Thoracic aorta (tissue), 2 donors: ENCODE measurements around the gene OR1L8. TPM values are rescaled to one million over a fixed set of nuclear protein-coding genes. Genes with fewer than 3 reads are reported as not detected.
"Not testable (repeated sequence)": the region's sequence is repeated elsewhere in the genome, so short reads cannot be mapped to it uniquely, and the experiment has no call there.

Experiments
- ATAC-seq: fragments of 150-250 bp; one replicate; pipeline ENCODE4 v1.8.0; 2017; ENCODE audit warnings: low read depth; ENCODE audit not compliant: insufficient number of reproducible peaks, low FRiP score
- DNase-seq: peaks from one replicate; pipeline ENCODE4 v3.0.0-alpha.2; 2020; ENCODE audit warnings: low spot score
- H3K27ac ChIP-seq, 2 donors: fragments of 200-600 bp; sonication (generic); 1 replicate in 1 of 2; 2 replicates in 1 of 2; pipeline ENCODE4 v1.5.1; 2016; ENCODE audit warnings: mild to moderate bottlenecking in 2 of 2, moderate library complexity in 2 of 2
- H3K27me3 ChIP-seq: fragments of 200-600 bp; sonication (generic); replicated peaks from 2 replicates; pipeline ENCODE4 v1.6.0; 2016; ENCODE audit warnings: mild to moderate bottlenecking; ENCODE audit not compliant: insufficient read depth
- H3K36me3 ChIP-seq: fragments of 200-600 bp; sonication (generic); one replicate; pipeline ENCODE4 v1.5.1; 2016
- H3K4me1 ChIP-seq, 2 donors: fragments of 200-600 bp; sonication (generic); 1 replicate in 1 of 2; 2 replicates in 1 of 2; pipeline versions ENCODE4 v1.5.1 to v1.6.0; 2016; ENCODE audit warnings: low read depth in 2 of 2, mild to moderate bottlenecking in 1 of 2; ENCODE audit not compliant: control insufficient read depth in 1 of 2
- H3K4me3 ChIP-seq: fragments of 200-600 bp; sonication (generic); 2 replicates; pipeline ENCODE4 v1.5.1; 2016; ENCODE audit warnings: mild to moderate bottlenecking
- H3K9me3 ChIP-seq: fragments of 200-600 bp; sonication (generic); 2 replicates; pipeline ENCODE4 v1.5.1; 2016
- CTCF ChIP-seq: fragments of 200-600 bp; sonication (generic); IDR thresholded peaks from one replicate; pipeline ENCODE4 v1.5.1; 2019; ENCODE audit warnings: antibody characterized with exemption
- total RNA-seq, 2 donors: library from RNA; depleted of rRNA; stranded (reverse); fragments of >200 nt; gene quantifications; one replicate each; pipeline versions ENCODE4 v1.1.0 to v1.2.3, GENCODE V29; 2016

The OR1L8 gene
- total RNA-seq, 2 donors from 2014 or later: not detected

GRCh38 chr9:122536134-122536533, 47.0 kb downstream of the OR1L8 start:
- DNase-seq (no peak), ATAC-seq (no peak)
- no peak overlapping the region for H3K27ac ChIP-seq
- no peaks in the 10 kb centered on the region for H3K4me1 ChIP-seq
- no peaks in the 10 kb centered on the region for H3K36me3 ChIP-seq
- H3K27me3 ChIP-seq: no peaks in the 10 kb centered on the region
- H3K4me3 ChIP-seq: no peak overlapping the region
- no peak for TF ChIP-seq CTCF
- no peaks in the 10 kb centered on the region for H3K9me3 ChIP-seq

- H3K36me3 ChIP-seq, H3K4me1 ChIP-seq, H3K4me3 ChIP-seq, H3K27ac ChIP-seq, H3K27me3 ChIP-seq, DNase-seq, H3K9me3 ChIP-seq, ATAC-seq: not testable (repeated sequence)
These were observed 52.0 kb downstream of the OR1L8 start for GRCh38 chr9:122531157-122531556.

GRCh38 chr9:122527193-122527592, 56.0 kb downstream of the OR1L8 start, which contains the start of gene OR1N1:
Gene OR1N1, minus strand, starts transcription at chr9:122527293. Its CDS starts 0 bp downstream, at chr9:122527293.
- Histone ChIP-seq H3K9me3 (no peaks in the 10 kb centered on the region), H3K36me3 (no peaks in the 10 kb centered on the region), H3K27ac (no peak within 1 kb of the TSS), H3K27me3 (no peaks in the 10 kb centered on the region), H3K4me1 (no peaks in the 10 kb centered on the region), H3K4me3 (no peak within 1 kb of the TSS)
- ATAC-seq (no peak), DNase-seq (no peak)
- no peak for TF ChIP-seq CTCF

GRCh38 chr9:122526602-122527001, 56.6 kb downstream of the OR1L8 start:
- ATAC-seq (no peak), DNase-seq (no peak)
- no peak overlapping the region for H3K27ac ChIP-seq
- no peaks in the 10 kb centered on the region for H3K9me3 ChIP-seq
- H3K4me1 ChIP-seq: no peaks in the 10 kb centered on the region
- H3K36me3 ChIP-seq: no peaks in the 10 kb centered on the region
- no peaks in the 10 kb centered on the region for H3K27me3 ChIP-seq
- TF ChIP-seq CTCF: no peak
- H3K4me3 ChIP-seq: no peak overlapping the region

- ATAC-seq: no peak
- Histone ChIP-seq H3K9me3 (no peaks in the 10 kb centered on the region), H3K4me3 (no peak overlapping the region), H3K27me3 (no peaks in the 10 kb centered on the region), H3K27ac (no peak overlapping the region), H3K36me3 (no peaks in the 10 kb centered on the region), H3K4me1 (no peaks in the 10 kb centered on the region)
- no peak for DNase-seq
- TF ChIP-seq CTCF: no peak
These were observed 63.8 kb downstream of the OR1L8 start for GRCh38 chr9:122519376-122519775.

- no peak for TF ChIP-seq CTCF
- Histone ChIP-seq H3K4me1 (no peaks in the 10 kb centered on the region), H3K27ac (no peak within 1 kb of the TSS), H3K9me3 (no peaks in the 10 kb centered on the region), H3K36me3 (no peaks in the 10 kb centered on the region), H3K27me3 (no peaks in the 10 kb centered on the region), H3K4me3 (no peak within 1 kb of the TSS)
- DNase-seq: no peak
- no peak for ATAC-seq
These were observed 64.3 kb downstream of the OR1L8 start, which contains the start of gene OR1J4 for GRCh38 chr9:122518841-122519240. Gene OR1J4, plus strand, starts transcription at chr9:122519141. Its CDS starts 0 bp downstream, at chr9:122519141.
